SK-N-SH treated with all-trans-retinoic acid at 6 μM for 48 hours (cell line): ENCODE data around the gene COL6A3.

Source experiments
- ATAC-seq: fragments of 200-7000 bp; cut with Tn5 transposase; 3 replicates; pipeline ENCODE4 v1.9.1; 2020; ENCODE audit warnings: mild to moderate bottlenecking, moderate library complexity
- ARNTL ChIP-seq: fragments of 450-650 bp; formaldehyde crosslinking; IDR thresholded peaks from 2 replicates; pipeline ENCODE4 v1.5.0; 2020; ENCODE audit warnings: low read depth, mild to moderate bottlenecking, moderate library complexity, borderline replicate concordance
- BACH2 ChIP-seq: fragments of 250-450 bp; sonication (Bioruptor Pico); IDR thresholded peaks from 2 replicates; pipeline ENCODE4 v1.9.0; 2021; ENCODE audit warnings: mild to moderate bottlenecking, borderline replicate concordance
- CSDC2 ChIP-seq: fragments of 250-450 bp; sonication (Bioruptor Pico); IDR thresholded peaks from 2 replicates; pipeline ENCODE4 v1.5.0; 2020; ENCODE audit warnings: mild to moderate bottlenecking, moderate library complexity
- ESRRG ChIP-seq: fragments of 250-450 bp; sonication (Bioruptor Pico); IDR thresholded peaks from 2 replicates; pipeline ENCODE4 v1.6.1; 2021; ENCODE audit warnings: mild to moderate bottlenecking
- GLIS3 ChIP-seq: fragments of 250-450 bp; sonication (Bioruptor Pico); IDR thresholded peaks from 2 replicates; pipeline ENCODE4 v1.5.0; 2020; ENCODE audit warnings: mild to moderate bottlenecking, moderate library complexity
- ISL1 ChIP-seq: fragments of 250-450 bp; sonication (Bioruptor Pico); IDR thresholded peaks from 2 replicates; pipeline ENCODE4 v2.1.2; 2022; ENCODE audit warnings: mild to moderate bottlenecking, moderate library complexity
- PPARA ChIP-seq: fragments of 250-450 bp; sonication (Bioruptor Pico); IDR thresholded peaks from 2 replicates; pipeline ENCODE4 v1.5.0; 2020; ENCODE audit warnings: mild to moderate bottlenecking, borderline replicate concordance
- RARB ChIP-seq: fragments of 250-450 bp; sonication (Bioruptor Pico); IDR thresholded peaks from 2 replicates; pipeline ENCODE4 v1.8.0; 2021; ENCODE audit warnings: mild to moderate bottlenecking, moderate library complexity
- SNAI2 ChIP-seq: fragments of 250-450 bp; sonication (Bioruptor Pico); IDR thresholded peaks from 2 replicates; pipeline ENCODE4 v1.5.0; 2020; ENCODE audit warnings: mild to moderate bottlenecking, moderate library complexity
- TCF4 ChIP-seq: fragments of 250-450 bp; sonication (Bioruptor Pico); IDR thresholded peaks from 2 replicates; pipeline ENCODE4 v1.8.0; 2021; ENCODE audit warnings: mild to moderate bottlenecking, moderate library complexity, borderline replicate concordance
- TOX ChIP-seq: fragments of 250-450 bp; sonication (Bioruptor Pico); IDR thresholded peaks from 2 replicates; pipeline ENCODE4 v1.8.0; 2021; ENCODE audit warnings: mild to moderate bottlenecking, moderate library complexity, borderline replicate concordance
- ZNF565 ChIP-seq: fragments of 450-650 bp; formaldehyde crosslinking; conservative IDR thresholded peaks from 2 replicates; pipeline ENCODE4 v1.5.0; 2020; ENCODE audit warnings: low read depth, mild to moderate bottlenecking, moderate library complexity
- ZNF70 ChIP-seq: fragments of 450-650 bp; formaldehyde crosslinking; IDR thresholded peaks from 2 replicates; pipeline ENCODE4 v1.5.0; 2020; ENCODE audit warnings: mild to moderate bottlenecking, moderate library complexity
- ZNF8 ChIP-seq: fragments of 450-650 bp; formaldehyde crosslinking; IDR thresholded peaks from 2 replicates; pipeline ENCODE4 v1.5.0; 2020; ENCODE audit warnings: mild to moderate bottlenecking, moderate library complexity
- TF ChIP-seq, protein P1 (sequence below): fragments of 250-450 bp; sonication (Bioruptor Pico); IDR thresholded peaks from 2 replicates; pipeline ENCODE4 v1.5.0; 2020; ENCODE audit warnings: mild to moderate bottlenecking, moderate library complexity
- TF ChIP-seq, protein P2 (sequence below): fragments of 250-450 bp; sonication (Bioruptor Pico); IDR thresholded peaks from 2 replicates; pipeline ENCODE4 v1.8.0; 2020; ENCODE audit warnings: mild to moderate bottlenecking, moderate library complexity, borderline replicate concordance
- TF ChIP-seq, protein P3 (sequence below): fragments of 250-450 bp; sonication (Bioruptor Pico); IDR thresholded peaks from 2 replicates; pipeline ENCODE4 v1.8.0; 2021; ENCODE audit warnings: low read depth, mild to moderate bottlenecking, moderate library complexity, borderline replicate concordance
- TF ChIP-seq, protein P4 (sequence below): fragments of 250-450 bp; sonication (Bioruptor Pico); IDR thresholded peaks from 2 replicates; pipeline ENCODE4 v1.5.1; 2020; ENCODE audit warnings: low read depth, mild to moderate bottlenecking, moderate library complexity
- TF ChIP-seq, protein P5 (sequence below): fragments of 250-450 bp; sonication (Bioruptor Pico); IDR thresholded peaks from 2 replicates; pipeline ENCODE4 v1.5.1; 2021; ENCODE audit warnings: mild to moderate bottlenecking, moderate library complexity

The COL6A3 gene

DNA sequence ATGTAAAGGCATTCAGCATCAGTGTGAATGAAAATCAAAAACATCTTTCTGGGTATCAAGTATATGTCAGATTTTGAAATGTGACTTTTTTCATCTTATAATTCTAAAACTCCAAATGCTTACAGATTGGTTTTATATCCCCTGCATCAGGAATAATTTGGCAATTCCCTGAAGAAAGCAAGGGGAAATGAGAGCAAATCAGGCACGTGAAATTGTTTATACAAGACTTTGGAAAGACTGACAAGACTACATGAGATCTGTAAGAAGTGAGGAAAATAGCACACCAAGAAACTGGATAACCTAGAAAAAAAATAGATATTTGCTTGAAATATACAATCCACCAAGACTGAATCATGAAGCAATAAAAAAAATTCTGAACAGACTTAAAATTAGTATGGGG lies 13.8 kb downstream of the COL6A3 start:
- TF ChIP-seq ISL1 (CRISPR knock-in tag) = no peak
- TF ChIP-seq RARB (CRISPR knock-in tag) = no peak
- ATAC-seq = no peak

DNA sequence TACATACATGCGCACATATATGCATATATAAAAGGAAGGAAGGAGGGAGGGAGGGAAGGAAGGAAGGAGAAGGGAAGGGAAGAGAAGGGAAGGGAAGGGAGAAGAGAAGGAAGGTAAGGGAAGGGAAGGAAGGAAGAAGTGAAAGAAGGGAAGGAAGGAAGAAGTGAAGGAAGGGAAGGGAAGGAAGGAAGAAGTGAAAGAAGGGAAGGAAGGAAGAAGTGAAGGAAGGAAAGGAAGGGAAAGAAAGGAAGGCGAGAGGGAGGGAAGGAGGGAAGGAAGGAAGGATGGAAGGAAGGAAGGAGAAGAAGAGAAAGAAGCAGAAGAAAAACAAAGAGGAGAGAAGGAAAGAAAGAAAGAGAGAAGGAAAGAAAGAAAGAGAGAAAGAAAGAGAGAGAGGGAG lies 16.9 kb downstream of the COL6A3 start:
- ATAC-seq = no peak
- no peak for TF ChIP-seq ISL1 (CRISPR knock-in tag)
- TF ChIP-seq, protein P1, sequence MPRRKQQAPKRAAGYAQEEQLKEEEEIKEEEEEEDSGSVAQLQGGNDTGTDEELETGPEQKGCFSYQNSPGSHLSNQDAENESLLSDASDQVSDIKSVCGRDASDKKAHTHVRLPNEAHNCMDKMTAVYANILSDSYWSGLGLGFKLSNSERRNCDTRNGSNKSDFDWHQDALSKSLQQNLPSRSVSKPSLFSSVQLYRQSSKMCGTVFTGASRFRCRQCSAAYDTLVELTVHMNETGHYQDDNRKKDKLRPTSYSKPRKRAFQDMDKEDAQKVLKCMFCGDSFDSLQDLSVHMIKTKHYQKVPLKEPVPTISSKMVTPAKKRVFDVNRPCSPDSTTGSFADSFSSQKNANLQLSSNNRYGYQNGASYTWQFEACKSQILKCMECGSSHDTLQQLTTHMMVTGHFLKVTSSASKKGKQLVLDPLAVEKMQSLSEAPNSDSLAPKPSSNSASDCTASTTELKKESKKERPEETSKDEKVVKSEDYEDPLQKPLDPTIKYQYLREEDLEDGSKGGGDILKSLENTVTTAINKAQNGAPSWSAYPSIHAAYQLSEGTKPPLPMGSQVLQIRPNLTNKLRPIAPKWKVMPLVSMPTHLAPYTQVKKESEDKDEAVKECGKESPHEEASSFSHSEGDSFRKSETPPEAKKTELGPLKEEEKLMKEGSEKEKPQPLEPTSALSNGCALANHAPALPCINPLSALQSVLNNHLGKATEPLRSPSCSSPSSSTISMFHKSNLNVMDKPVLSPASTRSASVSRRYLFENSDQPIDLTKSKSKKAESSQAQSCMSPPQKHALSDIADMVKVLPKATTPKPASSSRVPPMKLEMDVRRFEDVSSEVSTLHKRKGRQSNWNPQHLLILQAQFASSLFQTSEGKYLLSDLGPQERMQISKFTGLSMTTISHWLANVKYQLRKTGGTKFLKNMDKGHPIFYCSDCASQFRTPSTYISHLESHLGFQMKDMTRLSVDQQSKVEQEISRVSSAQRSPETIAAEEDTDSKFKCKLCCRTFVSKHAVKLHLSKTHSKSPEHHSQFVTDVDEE (CRISPR knock-in tag) = no peak
- TF ChIP-seq ZNF8 (CRISPR knock-in tag) = no peak
- TF ChIP-seq, protein P2, sequence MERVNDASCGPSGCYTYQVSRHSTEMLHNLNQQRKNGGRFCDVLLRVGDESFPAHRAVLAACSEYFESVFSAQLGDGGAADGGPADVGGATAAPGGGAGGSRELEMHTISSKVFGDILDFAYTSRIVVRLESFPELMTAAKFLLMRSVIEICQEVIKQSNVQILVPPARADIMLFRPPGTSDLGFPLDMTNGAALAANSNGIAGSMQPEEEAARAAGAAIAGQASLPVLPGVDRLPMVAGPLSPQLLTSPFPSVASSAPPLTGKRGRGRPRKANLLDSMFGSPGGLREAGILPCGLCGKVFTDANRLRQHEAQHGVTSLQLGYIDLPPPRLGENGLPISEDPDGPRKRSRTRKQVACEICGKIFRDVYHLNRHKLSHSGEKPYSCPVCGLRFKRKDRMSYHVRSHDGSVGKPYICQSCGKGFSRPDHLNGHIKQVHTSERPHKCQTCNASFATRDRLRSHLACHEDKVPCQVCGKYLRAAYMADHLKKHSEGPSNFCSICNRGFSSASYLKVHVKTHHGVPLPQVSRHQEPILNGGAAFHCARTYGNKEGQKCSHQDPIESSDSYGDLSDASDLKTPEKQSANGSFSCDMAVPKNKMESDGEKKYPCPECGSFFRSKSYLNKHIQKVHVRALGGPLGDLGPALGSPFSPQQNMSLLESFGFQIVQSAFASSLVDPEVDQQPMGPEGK (CRISPR knock-in tag) = no peak
- TF ChIP-seq TCF4 (CRISPR knock-in tag) = no peak
- TF ChIP-seq, protein P3, sequence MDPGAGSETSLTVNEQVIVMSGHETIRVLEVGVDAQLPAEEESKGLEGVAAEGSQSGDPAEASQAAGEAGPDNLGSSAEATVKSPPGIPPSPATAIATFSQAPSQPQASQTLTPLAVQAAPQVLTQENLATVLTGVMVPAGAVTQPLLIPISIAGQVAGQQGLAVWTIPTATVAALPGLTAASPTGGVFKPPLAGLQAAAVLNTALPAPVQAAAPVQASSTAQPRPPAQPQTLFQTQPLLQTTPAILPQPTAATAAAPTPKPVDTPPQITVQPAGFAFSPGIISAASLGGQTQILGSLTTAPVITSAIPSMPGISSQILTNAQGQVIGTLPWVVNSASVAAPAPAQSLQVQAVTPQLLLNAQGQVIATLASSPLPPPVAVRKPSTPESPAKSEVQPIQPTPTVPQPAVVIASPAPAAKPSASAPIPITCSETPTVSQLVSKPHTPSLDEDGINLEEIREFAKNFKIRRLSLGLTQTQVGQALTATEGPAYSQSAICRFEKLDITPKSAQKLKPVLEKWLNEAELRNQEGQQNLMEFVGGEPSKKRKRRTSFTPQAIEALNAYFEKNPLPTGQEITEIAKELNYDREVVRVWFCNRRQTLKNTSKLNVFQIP (CRISPR knock-in tag) = no peak
- TF ChIP-seq ZNF565 (CRISPR knock-in tag) = no peak
- TF ChIP-seq PPARA = no peak
- TF ChIP-seq SNAI2 (CRISPR knock-in tag) = no peak
- no peak for TF ChIP-seq ESRRG (CRISPR knock-in tag)
- TF ChIP-seq GLIS3 (CRISPR knock-in tag) = no peak
- TF ChIP-seq ARNTL (CRISPR knock-in tag) = no peak
- no peak for TF ChIP-seq CSDC2 (CRISPR knock-in tag)
- TF ChIP-seq, protein P4, sequence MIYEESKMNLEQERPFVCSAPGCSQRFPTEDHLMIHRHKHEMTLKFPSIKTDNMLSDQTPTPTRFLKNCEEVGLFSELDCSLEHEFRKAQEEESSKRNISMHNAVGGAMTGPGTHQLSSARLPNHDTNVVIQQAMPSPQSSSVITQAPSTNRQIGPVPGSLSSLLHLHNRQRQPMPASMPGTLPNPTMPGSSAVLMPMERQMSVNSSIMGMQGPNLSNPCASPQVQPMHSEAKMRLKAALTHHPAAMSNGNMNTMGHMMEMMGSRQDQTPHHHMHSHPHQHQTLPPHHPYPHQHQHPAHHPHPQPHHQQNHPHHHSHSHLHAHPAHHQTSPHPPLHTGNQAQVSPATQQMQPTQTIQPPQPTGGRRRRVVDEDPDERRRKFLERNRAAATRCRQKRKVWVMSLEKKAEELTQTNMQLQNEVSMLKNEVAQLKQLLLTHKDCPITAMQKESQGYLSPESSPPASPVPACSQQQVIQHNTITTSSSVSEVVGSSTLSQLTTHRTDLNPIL (CRISPR knock-in tag) = no peak

DNA sequence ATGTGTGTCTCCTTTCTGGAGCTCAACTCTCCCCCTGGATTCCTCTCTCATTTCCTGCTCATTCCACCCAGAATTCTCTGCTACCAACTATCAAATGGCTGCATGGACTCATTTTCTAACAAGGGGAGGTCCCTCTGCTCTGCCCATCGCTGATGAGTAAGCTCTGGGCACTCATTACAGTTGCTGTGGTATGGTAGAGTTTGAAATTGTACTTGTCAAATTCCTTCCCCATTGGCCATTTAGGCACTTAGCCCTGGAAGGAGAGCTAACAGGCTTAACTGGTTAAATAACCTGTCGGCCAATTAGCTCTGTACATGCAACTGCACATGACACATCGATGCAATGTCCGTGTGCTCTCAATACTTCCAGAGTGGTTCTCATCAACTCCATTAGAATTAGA lies 20.4 kb downstream of the COL6A3 start:
- no peak for TF ChIP-seq TOX (CRISPR knock-in tag)
- TF ChIP-seq, protein P2 (CRISPR knock-in tag) = no peak
- TF ChIP-seq ZNF70 = no peak
- no peak for TF ChIP-seq PPARA
- TF ChIP-seq ZNF565 (CRISPR knock-in tag) = no peak
- TF ChIP-seq, protein P5, sequence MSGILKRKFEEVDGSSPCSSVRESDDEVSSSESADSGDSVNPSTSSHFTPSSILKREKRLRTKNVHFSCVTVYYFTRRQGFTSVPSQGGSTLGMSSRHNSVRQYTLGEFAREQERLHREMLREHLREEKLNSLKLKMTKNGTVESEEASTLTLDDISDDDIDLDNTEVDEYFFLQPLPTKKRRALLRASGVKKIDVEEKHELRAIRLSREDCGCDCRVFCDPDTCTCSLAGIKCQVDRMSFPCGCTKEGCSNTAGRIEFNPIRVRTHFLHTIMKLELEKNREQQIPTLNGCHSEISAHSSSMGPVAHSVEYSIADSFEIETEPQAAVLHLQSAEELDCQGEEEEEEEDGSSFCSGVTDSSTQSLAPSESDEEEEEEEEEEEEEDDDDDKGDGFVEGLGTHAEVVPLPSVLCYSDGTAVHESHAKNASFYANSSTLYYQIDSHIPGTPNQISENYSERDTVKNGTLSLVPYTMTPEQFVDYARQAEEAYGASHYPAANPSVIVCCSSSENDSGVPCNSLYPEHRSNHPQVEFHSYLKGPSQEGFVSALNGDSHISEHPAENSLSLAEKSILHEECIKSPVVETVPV (CRISPR knock-in tag) = no peak
- no peak for TF ChIP-seq ISL1 (CRISPR knock-in tag)
- no peak for TF ChIP-seq CSDC2 (CRISPR knock-in tag)
- TF ChIP-seq BACH2 (CRISPR knock-in tag) = no peak
- TF ChIP-seq, all 23 proteins: peak for 0
- ATAC-seq = no peak
